ENCODE data around the gene ARID1B.

The ARID1B gene

GRCh38 chr6:156854466-156855161 lies 77.4 kb downstream of the ARID1B start:
- no peak for DNase-seq

GRCh38 chr6:156857573-156857972 lies 80.4 kb downstream of the ARID1B start:
- DNase-seq = no peak

DNA sequence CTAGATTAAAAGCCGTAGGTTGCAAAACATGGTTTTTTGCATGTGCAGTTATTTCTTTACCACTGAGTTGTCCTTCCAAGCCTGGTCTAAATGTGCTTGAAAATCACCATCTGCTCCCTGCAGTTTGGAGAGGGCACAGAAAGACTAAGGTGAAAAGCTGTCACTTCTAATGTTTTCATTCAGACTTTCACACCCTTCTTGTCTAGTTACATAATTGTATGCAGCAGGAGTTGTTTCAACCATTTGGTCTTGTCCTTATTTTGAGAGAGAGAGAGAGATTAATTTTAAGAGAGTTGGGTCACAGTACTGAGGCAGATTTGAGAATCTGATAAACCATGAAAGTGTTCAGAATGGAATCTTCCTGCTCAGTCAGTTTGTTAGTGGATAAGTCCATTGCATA lies 82.5 kb downstream of the ARID1B start:
- no peak for DNase-seq

DNA sequence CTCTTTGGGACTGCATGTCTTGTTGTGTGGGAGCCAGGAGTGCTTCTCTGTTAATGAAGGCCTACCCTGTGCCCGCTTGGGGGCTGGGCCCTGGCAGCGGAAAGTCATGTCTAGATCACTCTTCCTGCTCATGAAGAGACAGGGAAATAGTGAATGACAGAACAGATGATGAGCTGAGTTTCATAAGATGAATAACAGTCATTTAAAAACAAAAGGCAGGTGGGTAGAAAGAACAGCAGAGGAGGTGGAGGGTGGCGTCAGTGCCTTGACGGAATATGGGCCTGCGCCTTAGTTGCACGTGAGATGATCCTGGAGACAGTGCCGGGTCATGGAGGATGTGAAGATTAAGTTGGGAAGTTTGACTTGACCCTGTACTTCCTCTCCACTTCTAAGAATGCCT lies 85.5 kb downstream of the ARID1B start:
- no peak for DNase-seq

GRCh38 chr6:156863504-156863903 lies 86.3 kb downstream of the ARID1B start:
- no peak for DNase-seq

GRCh38 chr6:156864557-156864956 lies 87.4 kb downstream of the ARID1B start:
- no peak for DNase-seq

DNA sequence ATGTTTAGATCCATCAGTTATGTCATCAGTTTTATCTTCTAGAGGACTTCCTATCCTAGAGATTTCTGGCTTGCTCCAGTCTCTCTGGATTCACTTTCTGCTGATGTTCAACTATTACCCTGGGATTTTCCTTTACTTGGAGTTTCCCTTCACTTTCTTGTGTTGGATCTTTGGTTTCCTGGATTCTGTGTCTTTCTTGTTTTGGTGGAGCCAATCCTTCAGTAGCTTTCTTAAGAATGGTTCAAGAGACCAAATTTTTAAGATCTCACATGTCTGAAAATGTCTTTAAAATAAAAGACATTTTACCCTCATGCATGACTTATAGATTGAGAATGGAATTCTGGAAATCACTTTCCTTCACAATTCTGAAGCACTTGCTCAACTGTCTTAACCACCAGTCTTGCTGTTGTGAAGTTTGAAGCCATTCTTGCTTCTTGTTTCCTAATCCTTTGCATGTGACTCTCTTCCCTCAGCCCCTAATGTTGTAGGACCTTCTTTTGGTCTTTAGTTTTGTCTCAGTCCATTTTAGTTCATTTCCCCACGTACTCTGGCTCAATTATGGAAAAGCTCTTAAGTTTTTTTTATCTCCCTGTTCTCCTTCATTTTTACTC lies 87.9 kb downstream of the ARID1B start:
- DNase-seq = no peak

DNA sequence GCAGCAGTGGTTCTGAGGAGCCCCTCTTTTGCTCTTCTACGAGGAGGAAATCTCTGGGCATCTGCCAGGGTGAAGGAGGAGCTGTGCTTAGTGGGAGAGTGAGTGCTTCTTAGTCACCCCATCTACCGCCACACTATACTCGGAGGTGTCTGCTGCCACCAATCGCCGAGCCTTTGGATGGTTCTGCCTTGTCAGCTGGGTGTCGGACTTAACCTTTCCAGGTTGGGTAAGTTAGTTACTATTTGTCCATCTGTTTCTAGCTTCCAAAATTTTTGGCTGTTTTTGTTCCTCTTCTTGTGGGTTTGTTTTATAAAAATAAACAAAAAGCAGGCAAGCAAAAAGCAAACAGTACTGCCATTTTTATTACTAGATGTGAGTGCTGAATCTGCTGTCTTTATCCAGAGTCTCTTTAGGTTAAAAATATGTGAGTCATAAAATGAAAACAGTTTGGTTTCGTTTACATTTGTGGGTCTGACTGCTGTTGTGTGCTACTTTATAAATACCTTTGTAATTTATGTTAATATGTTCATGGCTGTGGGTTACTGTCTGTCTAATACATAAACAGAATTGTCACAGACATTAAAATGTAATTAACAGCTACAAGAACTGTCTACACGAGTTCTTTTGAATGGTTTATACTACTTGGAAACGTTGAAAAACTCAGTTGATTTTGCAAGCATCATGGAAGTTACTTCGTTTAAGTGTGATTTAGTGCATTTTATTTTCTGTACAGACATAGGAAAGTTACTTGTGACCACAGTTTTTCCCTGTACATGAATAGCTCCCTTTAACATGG lies 89.2 kb downstream of the ARID1B start:
- no peak for DNase-seq

DNA sequence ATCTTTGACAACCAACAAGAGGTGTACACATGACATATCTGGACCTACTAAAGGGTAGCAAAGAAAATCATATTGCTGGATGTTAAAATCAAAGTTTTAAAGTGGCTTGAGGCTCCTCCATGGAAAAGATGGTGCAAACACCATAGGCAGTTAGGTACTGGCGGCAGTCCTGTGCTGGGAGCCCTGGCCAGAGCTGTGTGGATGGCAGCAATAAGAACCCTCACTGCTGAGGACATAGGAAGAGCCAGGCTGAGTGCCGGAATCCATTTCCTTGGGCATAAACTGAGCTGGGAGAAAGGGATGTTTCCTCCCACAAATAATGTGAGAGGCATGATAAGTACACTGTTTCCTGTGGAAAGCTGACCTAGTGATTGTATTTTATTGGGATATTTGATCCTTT lies 89.9 kb downstream of the ARID1B start:
- DNase-seq = no peak

- no peak for DNase-seq
These were observed 91.2 kb downstream of the ARID1B start for GRCh38 chr6:156868385-156868784.

- no peak for DNase-seq
These were observed 92.8 kb downstream of the ARID1B start for GRCh38 chr6:156869980-156870398.

GRCh38 chr6:156870924-156871539 lies 93.9 kb downstream of the ARID1B start:
- DNase-seq = no peak

GRCh38 chr6:156872903-156873302 lies 95.7 kb downstream of the ARID1B start:
- no peak for DNase-seq

GRCh38 chr6:156873654-156874380 lies 96.6 kb downstream of the ARID1B start:
- peak; percentile 54 for DNase-seq

- no peak for DNase-seq
These were observed 97.9 kb downstream of the ARID1B start for GRCh38 chr6:156875062-156875461.

- no peak for DNase-seq
These were observed 99.1 kb downstream of the ARID1B start for GRCh38 chr6:156876302-156876701.

DNA sequence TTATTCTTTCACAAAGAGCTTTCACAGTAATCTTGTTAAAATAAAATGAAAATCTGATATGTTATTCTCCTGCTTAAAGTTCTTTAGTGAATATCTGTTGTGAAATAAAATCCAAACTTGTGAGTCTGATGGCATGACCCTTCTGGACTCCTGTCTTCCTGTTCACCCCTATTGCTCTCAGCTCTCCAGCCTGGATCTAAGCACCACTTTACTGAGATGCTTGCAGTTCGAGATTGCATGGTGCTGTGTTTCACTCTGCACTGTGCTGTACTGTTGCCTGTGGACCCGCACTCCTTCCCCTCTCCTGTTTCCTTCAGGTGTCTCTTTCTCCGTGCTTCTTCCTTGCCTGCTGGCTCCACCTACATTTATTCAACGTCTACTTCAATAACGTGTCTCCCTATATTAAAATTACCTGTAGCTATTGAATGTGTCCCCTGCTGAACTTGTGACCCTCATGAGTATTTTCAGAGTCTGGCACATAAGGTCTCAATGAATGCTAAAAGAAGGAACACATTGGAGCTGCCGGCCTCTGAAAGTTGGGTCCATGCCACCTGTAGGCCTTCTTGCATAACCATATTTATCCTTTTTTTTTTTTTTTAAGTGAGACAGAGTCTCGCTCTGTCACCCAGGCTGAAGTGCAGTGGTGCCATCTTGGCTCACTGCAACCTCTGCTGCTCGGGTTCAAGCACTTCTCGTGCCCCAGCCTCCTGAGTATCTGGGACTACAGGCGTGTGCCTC lies 100.1 kb downstream of the ARID1B start:
- no peak for DNase-seq

DNA sequence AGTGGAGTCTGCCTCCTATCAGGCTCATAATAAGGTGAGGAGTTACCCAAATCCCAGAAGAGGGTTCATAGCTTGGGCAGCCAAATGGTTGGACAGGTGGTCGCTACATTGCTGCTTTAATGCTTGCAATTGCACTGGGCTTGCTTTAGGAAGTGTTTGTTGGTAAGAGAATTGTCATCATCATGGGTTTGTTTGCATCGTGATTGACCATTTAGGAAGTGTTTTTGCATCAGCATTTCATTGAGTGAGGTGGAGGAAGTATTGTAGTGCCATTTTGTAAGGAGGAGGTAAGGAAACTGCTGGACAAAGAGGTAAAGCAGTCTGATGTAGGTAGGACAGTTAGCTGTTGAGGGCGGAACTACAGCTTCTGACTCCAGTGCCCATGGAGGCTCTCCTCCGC lies 101.5 kb downstream of the ARID1B start:
- DNase-seq = no peak

GRCh38 chr6:156879186-156879585 lies 102.0 kb downstream of the ARID1B start:
- no peak for DNase-seq

DNA sequence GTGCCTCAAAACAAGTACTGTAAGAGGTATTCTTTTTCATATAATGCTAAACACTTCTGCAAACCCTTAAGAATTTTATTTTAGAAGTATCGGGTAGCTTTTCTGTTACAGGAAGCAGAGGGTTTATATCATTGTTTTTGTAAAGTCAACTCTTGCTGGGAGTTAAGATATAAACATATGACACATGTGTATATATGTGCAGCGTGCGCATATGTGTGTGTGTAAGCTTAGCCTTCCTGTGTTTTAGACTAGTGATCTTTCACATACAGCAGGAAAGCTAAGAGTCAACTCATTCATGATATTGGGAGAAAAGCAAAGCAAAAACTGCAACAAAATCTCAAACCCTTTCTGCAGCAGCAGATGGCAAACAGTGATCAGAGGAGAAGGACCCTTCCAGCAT lies 102.4 kb downstream of the ARID1B start:
- DNase-seq = no peak

DNA sequence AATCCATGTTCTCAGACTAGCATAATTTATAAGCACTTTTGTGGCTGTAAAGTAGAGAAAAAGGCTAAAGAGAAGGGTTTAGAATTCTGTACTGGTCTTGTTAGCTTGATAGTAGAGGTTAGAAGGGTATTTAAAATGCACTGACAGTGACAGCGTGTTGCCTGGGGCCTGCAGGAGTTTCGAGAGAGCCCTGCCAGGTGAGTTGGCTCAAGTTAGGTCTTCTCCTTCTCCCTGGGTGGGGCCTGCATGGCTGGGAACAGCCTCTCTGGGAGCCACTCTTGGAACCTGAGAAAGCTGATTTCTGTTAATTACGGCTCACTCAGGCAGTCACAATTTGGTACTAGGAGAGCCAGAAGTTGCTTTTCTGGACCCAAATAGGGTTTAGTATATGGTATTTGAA lies 103.7 kb downstream of the ARID1B start:
- no peak for DNase-seq
